Stimulated activated CD8-positive, alpha-beta memory T cell treated with anti-CD3 and anti-CD28 coated beads, Interleukin-4, amount 100 ng/mL, for 4 hours (primary cell): Measurements from ENCODE around the gene CANX.
"Not testable (repeated sequence)": the region's sequence is repeated elsewhere in the genome, so short reads cannot be mapped to it uniquely, and the experiment has no call there.

Experiments used
- DNase-seq, 2 donors: peaks; one replicate each; pipeline ENCODE4 v3.0.0-alpha.2; 2020; ENCODE audit warnings: low read depth in 2 of 2, low spot score in 1 of 2

The CANX gene

GRCh38 chr5:179698935-179699615 is at the start of gene CANX:
TSS of gene CANX (plus strand) at chr5:179698967. CDS start at chr5:179705682, 6,715 bp downstream.
- no peak for DNase-seq

GRCh38 chr5:179649166-179649703 is 49.5 kb upstream of the CANX start:
- not testable (repeated sequence) for DNase-seq

GRCh38 chr5:179650245-179650644 is 48.5 kb upstream of the CANX start:
- DNase-seq = not testable (repeated sequence)

- not testable (repeated sequence) for DNase-seq
These were observed 45.6 kb upstream of the CANX start for GRCh38 chr5:179653135-179653534.

GRCh38 chr5:179657302-179658178 is 41.2 kb upstream of the CANX start:
- not testable (repeated sequence) for DNase-seq

- DNase-seq = not testable (repeated sequence)
These were observed 40.4 kb upstream of the CANX start for GRCh38 chr5:179658179-179658856.

GRCh38 chr5:179661647-179662046 is 37.1 kb upstream of the CANX start:
- not testable (repeated sequence) for DNase-seq

- peak in 1 of 2 donors; percentile 1 for DNase-seq
These were observed 30.4 kb upstream of the CANX start for GRCh38 chr5:179668391-179668790.

- DNase-seq = peak; percentile 81 to 83
These were observed 20.3 kb upstream of the CANX start for GRCh38 chr5:179678223-179679013.

GRCh38 chr5:179679014-179679674 is 19.6 kb upstream of the CANX start:
- DNase-seq = peak in 1 of 2 donors; percentile 46

GRCh38 chr5:179680014-179680779 is 18.6 kb upstream of the CANX start:
- DNase-seq = no peak

- DNase-seq = no peak
These were observed 17.9 kb upstream of the CANX start, which contains the start of gene CBY3 for GRCh38 chr5:179680780-179681401. TSS of gene CBY3 (minus strand) at chr5:179681034. CDS start at chr5:179680918, 116 bp downstream.

GRCh38 chr5:179689212-179689611 is 9.6 kb upstream of the CANX start:
- DNase-seq = not testable (repeated sequence)

GRCh38 chr5:179694561-179694960 is 4.2 kb upstream of the CANX start:
- no peak for DNase-seq

GRCh38 chr5:179696603-179697002 is 2.2 kb upstream of the CANX start:
- no peak for DNase-seq

- no peak for DNase-seq
These were observed 1.7 kb upstream of the CANX start for GRCh38 chr5:179697108-179697507.

GRCh38 chr5:179697543-179697942 is 1.2 kb upstream of the CANX start:
- DNase-seq = not testable (repeated sequence)
